MM.1S (cell line): ENCODE data around the gene VTI1B.

Experiments
- DNase-seq: peaks from one replicate; pipeline ENCODE4 v3.0.0-alpha.2; 2015
- H2AFZ ChIP-seq: fragments of 300-600 bp; sonication (generic); 2 replicates; pipeline ENCODE4 v1.6.0; 2016; ENCODE audit warnings: antibody characterized with exemption, low read length
- H3F3A ChIP-seq: fragments of 300-600 bp; sonication (generic); 2 replicates; pipeline ENCODE4 v1.6.1; 2016; ENCODE audit warnings: mild to moderate bottlenecking, antibody characterized with exemption, low read length, moderate library complexity, mixed read lengths; ENCODE audit not compliant: insufficient read depth
- H3K27ac ChIP-seq: fragments of 300-600 bp; sonication (generic); 2 replicates; pipeline ENCODE4 v1.5.1; 2016; ENCODE audit warnings: mild to moderate bottlenecking, low read length
- H3K27me3 ChIP-seq: fragments of 300-600 bp; sonication (generic); replicated peaks from 2 replicates; pipeline ENCODE4 v1.6.0; 2016; ENCODE audit warnings: low read length; ENCODE audit not compliant: insufficient read depth
- H3K36me3 ChIP-seq: fragments of 300-600 bp; sonication (generic); replicated peaks from 2 replicates; pipeline ENCODE4 v1.6.1; 2016; ENCODE audit warnings: mild to moderate bottlenecking, low read length, mixed read lengths; ENCODE audit not compliant: insufficient read depth
- H3K4me1 ChIP-seq: fragments of 300-600 bp; sonication (generic); 2 replicates; pipeline ENCODE4 v1.6.1; 2016; ENCODE audit warnings: low read length, mixed read lengths
- H3K4me2 ChIP-seq: fragments of 300-600 bp; sonication (generic); 2 replicates; pipeline ENCODE4 v1.6.0; 2016; ENCODE audit warnings: low read depth, low read length
- H3K4me3 ChIP-seq: fragments of 300-600 bp; sonication (generic); 2 replicates; pipeline ENCODE4 v1.5.1; 2016; ENCODE audit warnings: low read length, mixed read lengths
- H3K79me2 ChIP-seq: fragments of 300-600 bp; sonication (generic); 2 replicates; pipeline ENCODE4 v1.6.1; 2016; ENCODE audit warnings: mixed run types, low read length, mixed read lengths
- H3K9ac ChIP-seq: fragments of 300-600 bp; sonication (generic); 2 replicates; pipeline ENCODE4 v1.6.1; 2016; ENCODE audit warnings: low read length, mixed read lengths
- H3K9me2 ChIP-seq: fragments of 300-600 bp; sonication (generic); replicated peaks from 2 replicates; pipeline ENCODE4 v1.6.1; 2016; ENCODE audit warnings: mild to moderate bottlenecking, low read length, mixed read lengths; ENCODE audit not compliant: insufficient read depth
- H3K9me3 ChIP-seq: fragments of 300-600 bp; sonication (generic); replicated peaks from 2 replicates; pipeline ENCODE4 v1.6.1; 2016; ENCODE audit warnings: mild to moderate bottlenecking, low read length, mixed read lengths; ENCODE audit not compliant: insufficient read depth
- H4K20me1 ChIP-seq: fragments of 300-600 bp; sonication (generic); 2 replicates; pipeline ENCODE4 v1.6.1; 2016; ENCODE audit warnings: mild to moderate bottlenecking, low read length, moderate library complexity, mixed read lengths; ENCODE audit not compliant: insufficient read depth
- EZH2 ChIP-seq: fragments of 300-600 bp; sonication (generic); optimal IDR thresholded peaks from 2 replicates; pipeline ENCODE3; 2017; ENCODE audit warnings: low read depth, mild to moderate bottlenecking, antibody characterized with exemption, low read length, mixed read lengths
- EZH2phosphoT487 ChIP-seq: fragments of 300-600 bp; sonication (generic); IDR thresholded peaks from 2 replicates; pipeline ENCODE4 v1.6.1; 2018; ENCODE audit warnings: antibody characterized with exemption, low read length
- TF ChIP-seq, protein P1 (sequence below): fragments of 300-600 bp; sonication (generic); IDR thresholded peaks from 2 replicates; pipeline ENCODE4 v1.5.1; 2016; ENCODE audit warnings: antibody characterized with exemption, low read length, mixed read lengths

Gene VTI1B

DNA sequence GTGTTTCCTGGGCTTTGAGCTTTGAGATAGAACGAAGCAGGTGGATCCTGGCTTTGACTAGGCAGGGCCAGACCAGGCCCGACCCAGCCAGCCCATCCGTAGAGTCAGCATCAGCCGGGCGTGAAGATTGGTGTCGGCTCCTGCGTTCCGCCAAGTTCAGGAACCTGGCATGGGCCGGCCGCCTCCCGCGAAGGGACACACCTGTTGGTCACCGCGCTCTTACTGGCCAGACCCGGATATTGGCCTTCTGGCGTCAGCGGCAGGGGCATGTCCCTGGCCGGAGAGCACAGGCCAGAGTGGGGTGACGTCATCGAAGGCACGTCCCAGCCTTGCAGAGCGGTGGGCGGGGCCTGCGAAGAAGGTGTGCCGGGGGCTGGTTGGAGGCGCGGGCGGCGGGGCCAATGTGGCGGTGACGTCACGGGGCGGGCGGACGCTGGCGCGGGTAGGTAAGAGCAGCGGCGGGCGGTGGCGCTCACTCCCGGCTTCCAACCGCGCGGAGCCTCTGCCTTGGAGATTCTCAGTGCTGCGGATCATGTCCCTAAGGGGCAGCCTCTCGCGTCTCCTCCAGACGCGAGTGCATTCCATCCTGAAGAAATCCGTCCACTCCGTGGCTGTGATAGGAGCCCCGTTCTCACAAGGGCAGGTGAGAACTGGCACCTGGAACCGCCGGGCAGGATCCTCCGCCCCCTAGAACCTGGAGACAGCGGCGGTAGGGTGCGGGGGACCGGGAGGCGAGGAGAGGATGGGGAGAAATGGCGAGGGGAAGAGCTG, 54.8 kb downstream of the VTI1B start, which contains the start of gene ARG2:
Gene ARG2, plus strand, starts transcription at position 475 of the 771 bp plus-strand sequence. Its CDS starts 58 bp downstream, at position 533.
- peak; percentile 88 for DNase-seq
- Histone ChIP-seq H3K9me2 (no peaks in the 10 kb centered on the region), H3K9ac (peak within 1 kb of the TSS; percentile 67), H3K27me3 (no peaks in the 10 kb centered on the region), H2AFZ (peak within 1 kb of the TSS; percentile 78), H3K27ac (peak within 1 kb of the TSS; percentile 58; the same call in 1 of the 2 replicates), H4K20me1 (no peaks in the 10 kb centered on the region), H3K9me3 (no peaks in the 10 kb centered on the region), H3K79me2 (no peaks in the 10 kb centered on the region), H3K4me2 (peak within 1 kb of the TSS; percentile 83), H3K36me3 (no peaks in the 10 kb centered on the region), H3F3A (peaks cover 9% of the 10 kb centered on the region), H3K4me1 (0 out of 2 replicates have a peak, but pooled peaks cover 2% of the 10 kb centered on the region), H3K4me3 (peak within 1 kb of the TSS; percentile 72)
- TF ChIP-seq EZH2phosphoT487 = no peak
- TF ChIP-seq, protein P1, sequence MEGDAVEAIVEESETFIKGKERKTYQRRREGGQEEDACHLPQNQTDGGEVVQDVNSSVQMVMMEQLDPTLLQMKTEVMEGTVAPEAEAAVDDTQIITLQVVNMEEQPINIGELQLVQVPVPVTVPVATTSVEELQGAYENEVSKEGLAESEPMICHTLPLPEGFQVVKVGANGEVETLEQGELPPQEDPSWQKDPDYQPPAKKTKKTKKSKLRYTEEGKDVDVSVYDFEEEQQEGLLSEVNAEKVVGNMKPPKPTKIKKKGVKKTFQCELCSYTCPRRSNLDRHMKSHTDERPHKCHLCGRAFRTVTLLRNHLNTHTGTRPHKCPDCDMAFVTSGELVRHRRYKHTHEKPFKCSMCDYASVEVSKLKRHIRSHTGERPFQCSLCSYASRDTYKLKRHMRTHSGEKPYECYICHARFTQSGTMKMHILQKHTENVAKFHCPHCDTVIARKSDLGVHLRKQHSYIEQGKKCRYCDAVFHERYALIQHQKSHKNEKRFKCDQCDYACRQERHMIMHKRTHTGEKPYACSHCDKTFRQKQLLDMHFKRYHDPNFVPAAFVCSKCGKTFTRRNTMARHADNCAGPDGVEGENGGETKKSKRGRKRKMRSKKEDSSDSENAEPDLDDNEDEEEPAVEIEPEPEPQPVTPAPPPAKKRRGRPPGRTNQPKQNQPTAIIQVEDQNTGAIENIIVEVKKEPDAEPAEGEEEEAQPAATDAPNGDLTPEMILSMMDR = 0 out of 2 replicates have a peak, but pooled peaks have one; percentile 5

DNA sequence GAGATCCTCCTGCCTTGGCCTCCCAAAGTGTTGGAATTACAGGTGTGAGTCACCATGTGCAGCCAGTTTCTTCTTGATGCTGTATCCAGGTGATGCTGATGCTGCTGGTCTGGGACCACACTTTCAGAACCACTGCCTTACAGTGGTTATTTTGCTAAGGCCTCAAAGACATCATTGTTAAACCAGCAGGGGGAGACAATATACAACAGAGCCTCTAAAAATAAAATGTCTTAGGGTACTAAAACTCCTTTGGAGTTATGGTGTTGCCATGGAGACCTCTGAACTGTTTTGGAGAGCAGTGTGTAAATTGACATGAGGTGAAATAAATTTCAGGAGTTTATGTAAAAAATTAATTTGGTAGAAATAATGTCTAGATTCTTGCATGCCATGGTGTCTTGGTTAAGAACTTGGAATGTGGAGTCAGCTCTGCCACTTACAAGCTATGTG, 55.8 kb downstream of the VTI1B start:
- peak overlapping the region; percentile 58; the same call in 1 of the 2 replicates for H3K27ac ChIP-seq
- no peaks in the 10 kb centered on the region for H3K9me2 ChIP-seq
- no peaks in the 10 kb centered on the region for H4K20me1 ChIP-seq
- peak overlapping the region; percentile 83; the same call in 1 of the 2 replicates for H3K4me2 ChIP-seq
- H3K27me3 ChIP-seq = no peaks in the 10 kb centered on the region
- H3K79me2 ChIP-seq = no peaks in the 10 kb centered on the region
- TF ChIP-seq EZH2 (no peak), EZH2phosphoT487 (no peak)
- TF ChIP-seq, protein P1 = peak; percentile 48
- no peak overlapping the region for H3K4me3 ChIP-seq
- H3F3A ChIP-seq = peaks cover 9% of the 10 kb centered on the region
- 0 out of 2 replicates have a peak, but pooled peaks cover 2% of the 10 kb centered on the region for H3K4me1 ChIP-seq
- no peaks in the 10 kb centered on the region for H3K9me3 ChIP-seq
- no peak overlapping the region for H2AFZ ChIP-seq
- H3K36me3 ChIP-seq = no peaks in the 10 kb centered on the region
- DNase-seq = peak; percentile 56
- H3K9ac ChIP-seq = no peak overlapping the region

GRCh38 chr14:67610491-67610890, 63.9 kb downstream of the VTI1B start:
- TF ChIP-seq, protein P1 = no peak
- TF ChIP-seq EZH2phosphoT487 = no peak
- no peak for TF ChIP-seq EZH2
- Histone ChIP-seq H3K79me2 (no peaks in the 10 kb centered on the region), H2AFZ (no peak overlapping the region)

More at GRCh38 chr14:67610491-67610890, 63.9 kb downstream of the VTI1B start:
- Histone ChIP-seq H3K9me3 (no peaks in the 10 kb centered on the region), H3K9ac (no peak overlapping the region), H3K4me3 (no peak overlapping the region), H3K4me2 (no peak overlapping the region), H3K27ac (no peak overlapping the region), H3F3A (no peaks in the 10 kb centered on the region), H3K36me3 (no peaks in the 10 kb centered on the region), H4K20me1 (no peaks in the 10 kb centered on the region), H3K9me2 (no peaks in the 10 kb centered on the region), H3K4me1 (no peaks in the 10 kb centered on the region), H3K27me3 (no peaks in the 10 kb centered on the region)
- DNase-seq = no peak
